GM18505 (cell line): Measurements from ENCODE around the gene DCTN4.

Experiments used
- ATAC-seq: cut with Tn5 transposase; IDR thresholded peaks from one replicate; pipeline ENCODE4 v1.9.1; 2021; ENCODE audit not compliant: unreplicated experiment
- POLR2A ChIP-seq: IDR thresholded peaks from 4 replicates; pipeline ENCODE4 v1.6.1; 2011; ENCODE audit warnings: borderline replicate concordance; ENCODE audit not compliant: insufficient read depth, insufficient read length; ENCODE audit errors: extremely low read depth

DCTN4 gene

DNA sequence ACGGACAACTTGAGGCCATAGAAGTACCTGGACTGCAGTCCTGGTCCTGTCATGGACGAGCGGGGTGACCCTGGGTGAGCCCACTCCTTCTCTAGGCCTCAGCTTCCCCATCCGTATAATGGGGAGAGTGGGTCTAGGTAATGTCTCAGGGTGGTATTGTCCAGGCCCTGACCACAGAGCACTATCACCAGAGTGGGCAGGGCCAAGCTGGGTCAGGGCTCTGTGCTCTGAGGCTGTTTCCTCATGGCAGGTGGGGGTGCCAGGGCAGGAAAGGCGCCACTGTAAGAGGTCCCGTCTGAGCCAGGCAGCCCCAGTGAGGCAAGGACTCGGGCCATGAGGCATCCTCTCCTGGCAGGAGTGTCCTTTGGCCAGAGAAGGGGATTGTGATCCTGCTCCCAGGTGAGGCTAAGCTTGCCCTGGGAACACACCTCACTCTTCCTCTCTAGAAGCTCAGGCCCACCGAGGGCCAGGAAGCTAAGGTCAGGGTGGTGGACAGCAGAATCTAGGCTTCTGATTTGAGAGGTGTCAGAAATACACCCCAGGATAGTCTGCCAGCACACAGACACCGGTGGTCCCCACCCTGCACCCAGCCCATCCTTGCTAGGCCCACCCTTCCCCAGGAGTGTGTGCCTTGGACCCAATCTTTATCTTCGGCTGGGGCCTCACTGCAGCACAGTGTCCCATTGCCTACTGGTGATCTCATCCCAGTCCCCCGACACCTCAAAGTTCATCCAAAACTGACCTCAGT lies 99.3 kb downstream of the DCTN4 start:
- no peak for TF ChIP-seq POLR2A
- ATAC-seq = no peak

- no peak for ATAC-seq
- TF ChIP-seq POLR2A = no peak
Observed at GRCh38 chr5:150658699-150659265, 100.0 kb downstream of the DCTN4 start.
